ENCODE data around the gene OLFM1. TPM values are rescaled to one million over a fixed set of nuclear protein-coding genes. Genes with fewer than 3 reads are reported as not detected.
"Not testable (repeated sequence)": the region's sequence is repeated elsewhere in the genome, so short reads cannot be mapped to it uniquely, and the experiment has no call there.

The OLFM1 gene
- polyA plus RNA-seq, 4 donors = 3.8 to 7.3 (median 5.0) TPM

GRCh38 chr9:135056541-135056940 lies 30.9 kb upstream of the OLFM1 start:
- DNase-seq (ENCODE audit: low read depth in 4 of 4, low spot score in 3 of 4) = no peak

DNA sequence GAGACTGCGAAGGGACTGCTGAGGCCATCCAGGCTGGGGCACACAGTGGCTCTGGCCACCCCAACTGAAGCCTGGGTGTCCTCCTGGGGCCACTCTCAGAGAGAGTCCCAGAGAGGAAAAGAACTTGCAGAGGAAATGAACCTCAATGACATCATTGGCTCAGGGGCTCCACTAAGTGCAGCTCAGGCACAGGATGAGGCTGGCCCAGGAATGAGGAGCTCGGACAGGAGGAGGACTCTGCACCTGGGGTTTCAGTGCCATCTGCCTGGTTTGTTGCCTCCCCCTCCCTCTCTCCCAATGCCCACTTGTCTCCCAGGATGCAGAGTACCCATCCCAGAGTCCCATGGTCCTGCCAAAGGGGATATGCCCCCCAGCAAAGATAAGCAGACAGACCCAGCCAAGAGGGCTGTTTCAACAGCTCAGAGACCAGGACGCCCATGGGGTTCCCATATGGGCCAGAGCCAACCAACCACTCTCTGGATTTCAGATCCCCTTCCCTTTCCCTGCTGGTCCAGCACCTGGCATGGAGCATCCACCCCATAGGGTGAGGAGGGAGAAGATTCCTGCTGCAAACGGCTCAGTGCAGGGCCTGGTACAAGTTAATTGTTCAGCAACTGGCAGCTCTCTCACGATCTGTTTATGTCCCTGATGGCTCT lies 26.9 kb upstream of the OLFM1 start:
- no peak for DNase-seq (ENCODE audit: low read depth in 4 of 4, low spot score in 3 of 4)

GRCh38 chr9:135061441-135061840 lies 26.0 kb upstream of the OLFM1 start:
- no peak for DNase-seq (ENCODE audit: low read depth in 4 of 4, low spot score in 3 of 4)

DNA sequence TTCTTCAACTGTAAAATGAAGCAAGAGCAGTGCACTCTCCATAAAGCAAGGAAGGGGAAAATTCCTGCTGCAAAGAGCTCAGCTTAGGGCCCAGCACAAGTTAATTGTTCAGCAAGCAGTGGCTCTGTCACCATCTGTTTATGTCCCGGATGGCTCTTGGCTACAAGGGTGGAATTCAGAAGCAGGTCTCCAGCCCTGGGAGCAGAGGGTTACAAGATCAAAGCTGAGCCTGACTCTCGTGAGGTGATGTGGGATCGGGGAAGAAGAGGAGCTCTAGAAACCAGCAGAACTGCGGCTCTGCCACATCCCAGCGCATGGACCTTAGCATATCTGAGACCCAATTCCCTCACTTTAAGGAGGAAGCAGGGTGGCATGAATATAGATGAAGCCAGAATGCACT lies 25.2 kb upstream of the OLFM1 start:
- DNase-seq (ENCODE audit: low read depth in 4 of 4, low spot score in 3 of 4) = no peak

DNA sequence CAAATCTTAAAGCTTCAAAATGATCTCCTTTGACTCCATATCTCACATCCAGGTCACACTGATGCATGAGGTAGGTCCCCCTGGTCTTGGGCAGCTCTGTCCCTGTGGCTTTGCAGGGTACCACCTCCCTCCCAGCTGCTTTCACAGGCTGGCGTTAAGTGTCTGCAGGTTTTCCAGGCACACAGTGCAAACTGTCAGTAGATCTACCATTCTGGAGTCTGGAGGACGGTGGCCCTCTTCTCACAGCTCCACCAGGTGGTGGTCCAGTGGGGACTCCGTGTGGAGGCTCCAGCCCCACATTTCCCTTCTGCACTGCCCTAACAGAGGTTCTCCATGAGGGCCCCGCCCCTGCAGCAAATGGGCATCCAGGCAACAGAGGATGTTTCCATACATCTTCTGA lies 24.0 kb upstream of the OLFM1 start:
- not testable (repeated sequence) for DNase-seq (ENCODE audit: low read depth in 4 of 4, low spot score in 3 of 4)

DNA sequence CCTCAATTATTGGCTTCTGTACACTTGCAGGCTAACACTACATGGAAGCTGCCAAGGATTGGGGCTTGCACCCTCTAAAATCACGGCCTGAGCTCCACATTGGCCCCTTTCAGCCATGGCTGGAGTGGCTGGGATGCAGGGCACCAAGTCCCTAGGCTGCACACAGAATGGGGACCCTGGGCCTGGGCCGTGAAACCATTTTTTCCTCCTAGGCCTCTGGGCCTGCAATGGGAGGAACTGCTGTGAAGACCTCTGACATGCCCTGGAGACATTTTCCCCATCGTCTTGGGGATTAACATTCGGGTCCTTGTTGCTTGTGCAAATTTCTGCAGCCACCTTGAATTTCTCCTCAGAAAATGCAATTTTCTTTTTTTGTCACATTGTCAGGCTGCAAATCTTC lies 23.6 kb upstream of the OLFM1 start:
- not testable (repeated sequence) for DNase-seq (ENCODE audit: low read depth in 4 of 4, low spot score in 3 of 4)

GRCh38 chr9:135065151-135065550 lies 22.3 kb upstream of the OLFM1 start:
- DNase-seq (ENCODE audit: low read depth in 4 of 4, low spot score in 3 of 4) = no peak

- no peak for DNase-seq (ENCODE audit: low read depth in 4 of 4, low spot score in 3 of 4)
Observed at GRCh38 chr9:135065804-135066203, 21.7 kb upstream of the OLFM1 start.

- no peak for DNase-seq (ENCODE audit: low read depth in 4 of 4, low spot score in 3 of 4)
Observed at GRCh38 chr9:135066291-135066690, 21.2 kb upstream of the OLFM1 start.

- no peak for DNase-seq (ENCODE audit: low read depth in 4 of 4, low spot score in 3 of 4)
Observed at GRCh38 chr9:135067096-135067710, 20.3 kb upstream of the OLFM1 start.

DNA sequence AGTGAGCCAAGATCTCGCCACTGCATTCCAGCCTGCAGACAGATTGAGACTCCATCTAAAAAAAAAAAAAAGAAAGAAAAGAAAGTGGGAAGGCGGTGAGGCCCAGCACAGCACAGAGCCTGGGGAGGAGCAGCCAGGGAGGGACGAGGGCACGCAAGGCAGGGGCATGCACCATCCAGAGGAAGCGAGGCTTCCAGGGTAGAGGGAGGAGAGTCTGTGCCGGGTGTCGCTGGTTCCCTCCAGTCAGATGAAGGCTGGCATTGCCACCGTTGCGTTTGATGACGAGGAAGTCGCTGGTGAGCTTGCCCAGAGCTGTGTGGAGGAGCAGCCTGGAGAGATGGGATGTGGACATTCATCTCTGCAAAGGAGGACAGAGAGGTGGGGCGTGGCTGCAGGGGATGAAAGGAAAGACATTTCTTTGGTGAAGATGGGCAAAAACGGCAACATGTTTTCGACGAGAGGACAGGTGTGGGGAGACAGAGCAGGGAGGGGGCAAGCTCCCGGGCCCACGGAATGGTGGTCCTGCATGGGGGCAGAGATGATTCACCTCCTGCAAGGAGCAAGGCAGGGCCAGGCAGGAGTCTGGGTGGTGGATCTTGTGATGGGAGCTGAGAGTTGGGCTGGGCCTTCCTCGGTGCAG lies 18.6 kb upstream of the OLFM1 start:
- DNase-seq (ENCODE audit: low read depth in 4 of 4, low spot score in 3 of 4) = no peak

- no peak for DNase-seq (ENCODE audit: low read depth in 4 of 4, low spot score in 3 of 4)
Observed at GRCh38 chr9:135069558-135070197, 17.8 kb upstream of the OLFM1 start.

GRCh38 chr9:135070198-135070951 lies 17.1 kb upstream of the OLFM1 start:
- no peak for DNase-seq (ENCODE audit: low read depth in 4 of 4, low spot score in 3 of 4)

GRCh38 chr9:135070964-135071735 lies 16.3 kb upstream of the OLFM1 start:
- no peak for DNase-seq (ENCODE audit: low read depth in 4 of 4, low spot score in 3 of 4)

DNA sequence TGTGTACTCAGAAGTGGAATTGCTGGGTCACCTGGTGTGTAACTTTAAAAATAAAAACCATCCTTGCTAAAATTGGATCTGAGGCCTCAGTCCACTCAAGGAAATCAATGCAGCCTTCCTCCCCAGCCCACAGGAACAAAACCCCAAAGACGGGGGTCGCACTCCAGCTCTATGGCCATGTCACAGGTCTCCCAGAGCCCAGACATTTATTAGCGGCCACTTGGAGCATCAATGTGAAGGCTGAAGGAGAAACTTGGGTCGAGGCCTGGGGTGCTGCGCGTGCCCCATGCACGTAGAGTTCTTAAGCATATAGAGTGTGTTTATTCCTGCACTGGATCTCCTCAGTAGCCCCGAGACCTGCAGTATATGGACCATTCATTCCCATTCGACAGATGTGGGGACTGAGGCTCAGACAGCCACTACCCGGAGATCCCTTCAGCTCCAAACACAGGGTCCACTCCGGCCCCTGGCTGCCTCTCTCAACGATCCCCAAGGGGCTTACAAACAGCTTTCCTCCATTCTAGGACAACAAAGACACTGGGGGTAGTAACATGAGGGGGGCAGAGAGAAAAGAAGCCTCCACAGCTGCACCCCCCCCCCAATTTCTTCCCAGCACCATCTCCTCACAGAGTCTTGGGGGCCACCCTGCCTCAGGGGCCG lies 14.3 kb upstream of the OLFM1 start:
- DNase-seq (ENCODE audit: low read depth in 4 of 4, low spot score in 3 of 4) = no peak

DNA sequence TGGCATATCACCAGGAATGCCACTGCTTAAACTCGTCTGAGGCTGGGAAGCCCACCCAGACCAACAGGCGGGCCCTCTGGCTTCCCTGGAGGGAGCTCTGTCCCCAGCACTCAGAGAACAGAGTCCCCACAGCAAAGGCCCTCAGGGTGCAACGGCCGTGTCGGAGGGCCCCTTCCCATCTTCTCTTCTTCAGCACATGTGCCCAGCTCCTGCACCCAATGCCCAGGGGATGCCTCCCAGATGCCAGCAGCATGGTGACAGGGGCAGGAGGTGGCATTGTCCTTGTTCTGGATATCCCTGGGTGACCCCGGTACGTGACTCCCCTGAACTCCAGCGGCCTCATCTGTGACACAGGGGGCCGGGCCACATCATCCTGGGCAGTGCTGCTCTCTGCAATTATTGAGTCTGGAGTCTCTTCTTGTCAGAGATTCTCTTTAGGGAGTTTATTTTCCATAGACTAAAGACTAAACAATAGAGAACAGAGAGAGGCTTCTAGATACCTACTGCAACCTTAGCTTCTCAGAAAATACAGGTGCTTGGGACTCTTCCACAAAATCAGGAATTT lies 13.6 kb upstream of the OLFM1 start:
- no peak for DNase-seq (ENCODE audit: low read depth in 4 of 4, low spot score in 3 of 4)

DNA sequence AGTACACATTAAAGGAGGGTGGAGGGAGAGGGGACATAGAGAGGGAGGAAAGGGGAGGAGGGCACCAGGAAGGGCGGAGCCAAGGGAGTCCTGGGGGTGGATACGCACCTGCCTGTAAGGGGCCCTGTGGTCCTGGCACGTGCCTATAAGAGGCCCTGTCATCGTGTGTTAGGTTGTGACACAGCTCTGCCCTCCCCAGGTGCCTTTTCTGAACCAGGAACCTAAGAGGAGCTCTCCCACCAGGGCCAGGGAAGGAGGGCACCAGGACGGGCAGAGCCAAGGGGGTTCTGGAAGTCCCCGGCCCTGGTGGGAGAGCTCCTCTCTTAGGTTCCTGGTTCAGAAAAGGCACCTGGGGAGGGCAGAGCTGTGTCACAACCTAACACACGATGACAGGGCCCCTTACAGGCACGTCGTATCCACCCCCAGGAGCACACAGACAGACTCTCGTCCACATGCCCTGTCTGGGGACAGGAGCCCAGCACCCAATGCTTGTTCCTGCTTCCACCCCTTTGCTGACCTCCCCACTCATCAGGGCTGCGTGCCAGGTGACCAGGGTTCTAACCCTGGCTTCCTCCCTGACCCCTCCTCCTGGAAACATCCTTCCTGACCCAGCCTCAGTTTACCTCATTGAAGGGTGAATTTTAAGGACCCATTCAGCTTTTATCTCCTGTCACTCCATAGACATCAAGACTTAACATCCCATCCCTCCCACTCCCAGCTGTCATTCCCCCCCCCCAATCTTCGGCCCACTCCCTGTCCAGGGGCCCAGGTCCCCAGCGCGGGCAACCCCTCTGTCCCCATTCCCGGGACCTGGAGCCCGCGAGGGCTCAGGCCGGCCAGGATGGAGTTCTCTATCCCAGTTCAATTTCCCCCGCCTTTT lies 12.9 kb upstream of the OLFM1 start:
- no peak for DNase-seq (ENCODE audit: low read depth in 4 of 4, low spot score in 3 of 4)

All from right renal pelvis (tissue), 4 donors.